ENCODE results near the gene UTP11.
"Not testable (repeated sequence)": the region's sequence is repeated elsewhere in the genome, so short reads cannot be mapped to it uniquely, and the experiment has no call there.

The UTP11 gene

GRCh38 chr1:38028105-38028591 is 15.6 kb downstream of the UTP11 start:
- DNase-seq = no peak
- TF ChIP-seq POLR2A (IDR thresholded peaks at IDR 0.05; ENCODE audit: low read length) (no peak), GATA1 (IDR thresholded peaks at IDR 0.05; ENCODE audit: low read depth, low read length) (no peak)

- TF ChIP-seq POLR2A (IDR thresholded peaks at IDR 0.05; ENCODE audit: low read length) (no peak), GATA1 (IDR thresholded peaks at IDR 0.05; ENCODE audit: low read depth, low read length) (no peak)
- DNase-seq = no peak
These were observed 16.1 kb downstream of the UTP11 start for GRCh38 chr1:38028671-38029070.

- no peak for DNase-seq
- TF ChIP-seq POLR2A (IDR thresholded peaks at IDR 0.05; ENCODE audit: low read length) (no peak), GATA1 (IDR thresholded peaks at IDR 0.05; ENCODE audit: low read depth, low read length) (no peak)
These were observed 16.6 kb downstream of the UTP11 start for GRCh38 chr1:38029081-38029681.

GRCh38 chr1:38029685-38030511 is 17.4 kb downstream of the UTP11 start:
- DNase-seq = no peak
- TF ChIP-seq GATA1 (IDR thresholded peaks at IDR 0.05; ENCODE audit: low read depth, low read length) (no peak), POLR2A (IDR thresholded peaks at IDR 0.05; ENCODE audit: low read length) (no peak)

- no peak for TF ChIP-seq POLR2A (IDR thresholded peaks at IDR 0.05; ENCODE audit: low read length)
- no peak for TF ChIP-seq GATA1 (IDR thresholded peaks at IDR 0.05; ENCODE audit: low read depth, low read length)
These were observed 18.3 kb downstream of the UTP11 start for GRCh38 chr1:38030596-38031512.

GRCh38 chr1:38031513-38031866 is 19.0 kb downstream of the UTP11 start:
- TF ChIP-seq GATA1 (IDR thresholded peaks at IDR 0.05; ENCODE audit: low read depth, low read length) (no peak), POLR2A (IDR thresholded peaks at IDR 0.05; ENCODE audit: low read length) (no peak)
- DNase-seq = no peak

More at GRCh38 chr1:38030596-38031512, 18.3 kb downstream of the UTP11 start:
- no peak for DNase-seq

GRCh38 chr1:38032992-38033391 is 20.5 kb downstream of the UTP11 start:
- not testable (repeated sequence) for DNase-seq

GRCh38 chr1:38034871-38035270 is 22.3 kb downstream of the UTP11 start:
- DNase-seq = no peak
- TF ChIP-seq POLR2A (IDR thresholded peaks at IDR 0.05; ENCODE audit: low read length) (no peak), GATA1 (IDR thresholded peaks at IDR 0.05; ENCODE audit: low read depth, low read length) (no peak)

GRCh38 chr1:38037221-38037939 is 24.8 kb downstream of the UTP11 start:
- DNase-seq = peak; percentile 79 to 93
- no peak for TF ChIP-seq POLR2A (IDR thresholded peaks at IDR 0.05; ENCODE audit: low read length)
- TF ChIP-seq GATA1 (IDR thresholded peaks at IDR 0.05; ENCODE audit: low read depth, low read length) = no peak

- no peak for DNase-seq
These were observed 26.3 kb downstream of the UTP11 start for GRCh38 chr1:38038861-38039260.

GRCh38 chr1:38039331-38040088 is 27.0 kb downstream of the UTP11 start:
- DNase-seq = no peak
- TF ChIP-seq POLR2A (IDR thresholded peaks at IDR 0.05; ENCODE audit: low read length) = no peak
- TF ChIP-seq GATA1 (IDR thresholded peaks at IDR 0.05; ENCODE audit: low read depth, low read length) = no peak

More at GRCh38 chr1:38038861-38039260, 26.3 kb downstream of the UTP11 start:
- no peak for TF ChIP-seq GATA1 (IDR thresholded peaks at IDR 0.05; ENCODE audit: low read depth, low read length)
- no peak for TF ChIP-seq POLR2A (IDR thresholded peaks at IDR 0.05; ENCODE audit: low read length)

- no peak for DNase-seq
- TF ChIP-seq GATA1 (IDR thresholded peaks at IDR 0.05; ENCODE audit: low read depth, low read length) (no peak), POLR2A (IDR thresholded peaks at IDR 0.05; ENCODE audit: low read length) (no peak)
These were observed 29.7 kb downstream of the UTP11 start for GRCh38 chr1:38041936-38042834.

Measured in erythroblast (primary cell).